GM21619 (cell line): ENCODE measurements around the gene OSCAR.

Experiments used
- ATAC-seq: cut with Tn5 transposase; IDR thresholded peaks from one replicate; pipeline ENCODE4 v1.9.1; 2021; ENCODE audit not compliant: unreplicated experiment

OSCAR gene

DNA sequence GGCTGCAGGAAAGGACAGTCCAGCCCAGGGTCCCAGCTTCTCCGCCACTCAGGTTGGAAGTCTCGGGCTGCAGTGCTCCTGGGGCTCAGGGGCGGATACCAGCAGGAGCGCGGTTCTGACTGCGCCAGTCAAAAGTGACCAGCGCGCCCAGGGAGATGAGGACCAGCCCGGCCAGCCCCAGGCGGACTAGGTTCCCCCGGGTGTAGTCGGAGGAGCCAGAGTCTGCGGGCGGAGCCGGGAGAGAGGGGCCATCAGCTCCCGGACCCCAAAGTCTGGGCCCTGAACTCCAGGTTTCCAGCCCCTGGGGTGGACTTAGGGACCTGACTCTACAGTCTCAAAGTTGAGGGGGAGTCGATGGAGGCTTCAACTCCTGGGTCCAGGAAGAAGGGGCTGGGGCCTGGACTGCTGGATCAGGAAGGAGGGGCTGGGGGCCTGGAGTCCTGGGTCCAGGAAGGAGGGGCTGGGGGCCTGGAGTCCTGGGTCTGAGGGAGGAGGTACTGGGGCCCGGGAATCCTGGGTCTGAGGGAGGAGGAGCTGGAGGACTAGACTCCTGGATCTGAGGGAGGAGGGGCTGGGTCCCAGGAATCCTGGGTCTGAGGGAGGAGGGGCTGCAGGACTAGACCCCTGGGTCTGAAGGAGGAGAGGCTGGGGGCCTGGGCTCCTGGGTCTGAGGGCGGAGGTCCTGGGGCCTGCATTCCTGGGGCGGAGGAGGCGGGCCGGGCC lies 5.3 kb downstream of the OSCAR start:
- ATAC-seq: no peak

DNA sequence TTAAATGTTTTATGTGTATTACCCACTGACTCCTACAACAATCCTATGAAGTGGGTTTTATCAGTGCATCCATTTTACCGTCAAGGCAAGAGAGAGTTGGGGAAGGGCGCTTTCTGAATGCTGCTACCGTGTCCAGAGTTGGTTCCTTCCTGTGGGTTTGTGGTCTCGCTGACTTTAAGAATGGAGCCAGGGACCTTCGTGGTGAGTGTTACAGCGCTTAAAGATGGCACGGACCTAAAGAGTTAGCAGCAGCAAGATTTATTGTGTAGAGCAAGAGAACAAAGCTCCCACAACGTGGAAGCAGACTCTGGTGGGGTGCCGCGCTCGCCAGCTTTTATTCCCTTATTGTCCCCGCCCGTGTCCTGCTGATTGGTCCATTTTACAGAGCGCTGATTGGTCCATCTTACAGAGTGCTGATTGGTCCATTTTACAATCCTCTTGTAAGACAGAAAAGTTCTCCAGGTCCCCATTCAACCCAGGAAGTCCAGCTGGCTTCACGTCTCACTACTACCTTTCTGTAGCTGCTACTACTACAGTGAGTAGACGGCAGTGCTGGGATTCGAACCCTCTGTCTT lies 6.1 kb downstream of the OSCAR start:
- no peak for ATAC-seq

DNA sequence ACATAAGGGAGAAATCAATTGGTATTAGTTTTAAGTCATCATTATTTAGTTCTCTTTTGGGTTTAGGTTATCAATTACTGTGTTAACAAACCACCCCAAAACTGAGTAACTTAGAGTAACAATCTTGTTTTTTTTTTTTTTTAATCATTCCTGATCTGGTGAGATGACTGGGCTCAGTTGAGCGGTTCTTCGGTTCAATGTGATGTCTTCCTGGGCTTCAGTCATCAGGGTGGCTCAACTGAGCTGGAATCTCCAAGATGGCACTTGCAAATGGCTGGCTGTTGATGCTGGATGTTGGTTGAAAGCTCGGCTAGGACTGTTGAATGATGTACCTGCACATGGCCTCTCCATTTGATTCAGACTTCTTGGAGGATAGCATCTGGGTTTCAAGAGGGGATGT lies 16.2 kb downstream of the OSCAR start:
- ATAC-seq: no peak

DNA sequence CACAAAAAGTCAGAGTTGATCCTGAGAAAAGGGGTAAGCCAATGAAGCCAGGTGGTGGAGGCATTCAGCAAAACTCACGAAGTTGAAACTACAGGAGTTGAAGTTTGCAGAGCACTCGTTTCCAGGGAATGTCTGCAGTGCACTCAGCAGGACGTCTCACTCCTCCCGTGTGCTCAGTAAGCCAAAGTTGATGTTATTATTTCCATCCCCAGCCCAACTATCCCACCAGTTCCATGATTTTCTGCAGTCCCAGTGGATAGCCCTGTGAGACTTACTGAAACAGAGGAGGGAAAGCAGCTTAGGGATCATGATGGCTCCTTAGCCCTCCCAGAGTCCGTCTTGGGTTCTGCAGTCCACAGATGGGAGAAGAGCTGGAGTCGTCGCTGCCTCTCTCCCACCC lies 19.6 kb downstream of the OSCAR start, which contains the start of gene TARM1:
TARM1 (minus strand) TSS at position 334 of the 400 bp plus-strand sequence; CDS start at position 309, 25 bp downstream.
- no peak for ATAC-seq

DNA sequence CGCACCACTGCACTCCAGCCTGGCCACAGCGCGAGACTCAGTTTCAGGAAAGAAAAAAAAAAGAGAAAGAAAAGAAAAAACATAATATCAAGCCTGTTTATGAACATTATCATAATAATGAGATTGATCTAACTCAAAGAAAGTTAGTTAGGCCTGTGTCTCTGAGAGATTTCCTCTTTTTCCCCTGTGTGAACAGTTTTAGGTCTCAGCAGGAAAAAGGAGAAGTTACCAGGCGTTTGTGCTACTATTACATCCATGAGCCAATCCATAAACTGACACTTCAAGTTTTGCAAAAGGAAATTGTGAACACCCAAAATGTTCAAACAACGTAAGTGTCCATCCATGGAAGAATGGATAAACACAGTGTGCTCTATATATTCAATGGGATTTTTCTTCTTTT lies 23.3 kb downstream of the OSCAR start:
- no peak for ATAC-seq

DNA sequence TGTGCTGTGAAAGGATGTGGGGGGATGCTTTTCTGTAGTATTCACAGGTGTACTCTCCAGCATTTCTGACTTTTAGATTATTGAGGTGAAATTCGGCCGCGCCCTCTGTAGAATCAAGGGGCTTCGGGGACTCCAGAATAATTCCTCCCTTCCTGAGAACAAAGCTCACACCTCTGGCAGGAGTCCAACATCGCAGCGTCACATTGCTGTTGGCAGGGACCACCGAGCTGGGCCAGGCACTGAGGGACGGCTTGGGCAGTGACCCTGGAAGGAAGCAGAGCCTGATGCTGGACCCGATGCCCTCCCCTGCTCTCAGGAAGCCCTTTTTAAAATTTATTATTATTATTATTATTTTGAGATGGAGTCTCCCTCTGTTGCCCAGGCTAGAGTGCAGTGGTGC lies 25.8 kb downstream of the OSCAR start:
- no peak for ATAC-seq

DNA sequence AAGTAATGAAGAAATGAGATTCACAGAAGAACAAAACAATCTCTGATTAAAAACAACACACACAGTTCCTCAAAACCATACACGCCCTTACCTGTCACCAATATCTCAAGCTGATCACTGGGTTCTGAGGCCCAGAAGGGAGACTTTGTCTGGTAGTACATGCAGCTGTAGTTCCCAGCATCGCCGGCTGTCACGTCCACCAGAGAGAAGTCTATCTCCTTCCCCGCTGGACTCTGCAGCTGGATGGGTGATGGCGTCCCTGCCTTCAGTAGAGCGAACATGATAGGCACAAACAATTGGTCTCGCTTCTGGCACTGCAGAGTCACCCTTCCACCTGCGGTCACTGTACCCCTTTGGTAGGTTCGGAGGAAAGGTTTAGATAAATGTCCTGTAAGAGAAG lies 26.8 kb downstream of the OSCAR start:
- no peak for ATAC-seq

DNA sequence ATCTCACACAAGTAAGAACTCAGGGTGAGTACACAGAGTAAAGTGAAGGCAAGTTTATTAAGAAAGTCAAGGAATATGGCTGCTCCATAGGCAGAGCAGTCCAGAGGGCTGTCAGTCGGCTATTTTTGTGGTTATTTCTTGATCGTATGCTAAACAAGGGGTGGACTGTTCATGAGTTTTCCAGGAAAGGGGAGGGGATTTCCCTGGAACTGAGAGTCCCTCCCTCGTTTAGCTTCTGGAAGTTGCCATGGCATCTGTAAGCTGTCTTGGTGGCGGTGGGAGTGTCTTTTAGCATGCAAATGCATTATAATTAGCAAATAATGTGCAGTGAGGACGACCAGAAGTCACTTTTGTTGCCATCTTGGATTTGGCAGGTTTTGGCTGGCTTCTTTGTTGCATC lies 31.1 kb downstream of the OSCAR start:
- no peak for ATAC-seq

DNA sequence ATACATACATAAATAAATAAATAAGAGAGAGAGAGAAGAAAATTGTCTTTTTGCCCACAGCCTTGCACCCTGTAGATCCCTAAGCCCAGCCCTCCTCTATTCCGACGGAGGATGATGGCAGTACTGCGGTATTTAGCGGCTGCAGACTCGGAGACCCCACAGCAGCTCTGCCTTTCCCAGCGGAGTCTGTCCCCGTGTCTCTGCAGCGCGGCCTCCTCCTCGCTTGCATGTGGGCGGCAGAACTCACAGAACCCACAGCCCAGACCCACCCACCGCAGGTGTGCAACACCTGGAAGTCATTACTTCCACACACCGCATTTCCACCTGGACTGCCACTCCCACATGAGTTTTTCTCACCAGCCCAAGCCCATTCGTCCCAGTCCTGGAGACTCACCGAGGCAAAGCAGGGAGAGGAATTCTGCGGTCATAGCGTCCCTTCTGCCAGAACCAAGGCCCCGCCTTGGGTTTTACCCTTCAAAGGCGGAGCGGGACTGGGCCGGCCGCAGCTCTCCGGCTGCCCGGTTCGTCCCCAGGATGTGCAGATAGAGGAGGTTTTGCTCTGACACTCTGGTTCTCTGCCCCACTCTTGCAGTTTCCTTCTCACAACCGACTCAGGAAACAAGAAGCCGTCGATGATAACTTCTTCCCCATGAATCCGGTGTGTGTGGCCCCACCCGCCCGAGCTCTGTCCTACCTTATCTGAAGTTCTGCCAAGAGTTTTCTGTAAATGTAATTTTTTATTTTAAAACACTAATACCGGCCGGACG lies 37.1 kb downstream of the OSCAR start, which contains the start of gene VSTM1:
VSTM1 (minus strand) TSS at position 548 of the 767 bp plus-strand sequence; CDS start at position 428, 120 bp downstream.
- no peak for ATAC-seq

DNA sequence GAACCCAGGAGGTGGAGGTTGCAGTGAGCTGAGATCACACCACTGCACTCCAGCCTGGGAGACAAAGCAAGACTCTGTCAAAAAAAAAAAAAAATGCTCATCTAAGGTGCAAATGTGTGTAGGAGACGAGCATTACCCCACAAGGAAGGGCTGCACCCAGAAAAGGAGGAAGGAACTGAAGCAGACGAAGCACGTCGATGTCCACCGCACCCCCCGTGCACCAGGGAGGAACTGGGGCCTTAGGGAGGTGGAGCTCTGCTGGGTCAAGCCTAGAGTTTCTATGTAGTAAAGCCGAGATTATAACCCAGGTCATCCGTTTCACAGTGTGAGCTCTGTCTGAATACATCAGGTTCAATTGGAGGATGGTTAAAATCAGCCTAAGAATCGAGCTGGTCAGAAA lies 38.0 kb downstream of the OSCAR start:
- no peak for ATAC-seq

DNA sequence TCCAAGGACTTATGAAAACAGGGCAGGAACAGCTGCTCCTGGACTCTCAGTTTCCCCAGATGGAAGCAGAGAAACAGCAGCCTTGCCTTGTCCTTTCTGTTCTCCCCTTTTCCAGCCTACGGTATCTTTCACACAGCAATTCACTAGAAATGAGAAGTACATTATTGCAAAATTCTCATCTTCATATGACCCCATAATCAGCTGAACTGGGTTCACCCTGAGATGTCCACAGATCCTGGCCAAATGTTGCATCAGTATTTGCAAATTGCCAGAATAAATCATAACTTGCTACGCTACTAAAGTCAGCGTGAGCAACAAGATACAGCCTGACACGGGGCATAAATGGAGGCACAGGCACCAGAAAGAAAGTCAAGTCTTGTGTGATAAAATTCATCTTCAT lies 53.0 kb downstream of the OSCAR start:
- ATAC-seq: no peak

DNA sequence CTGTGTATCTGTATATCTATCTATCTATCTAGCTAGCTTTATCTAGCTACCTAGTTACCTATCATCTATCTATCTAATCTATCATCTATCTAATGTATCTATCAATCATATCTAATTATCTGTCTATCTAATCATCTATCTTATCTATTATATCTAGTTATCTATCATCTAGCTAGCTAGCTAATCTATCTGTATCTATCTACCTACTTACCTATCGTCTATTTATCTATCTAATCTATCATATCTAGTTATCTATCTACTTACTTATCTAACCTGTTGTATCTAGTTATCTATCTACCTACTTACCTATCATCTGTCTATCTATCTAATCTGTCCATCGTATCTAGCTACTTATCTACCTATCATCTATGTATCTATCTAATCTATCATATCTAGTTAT lies 54.8 kb downstream of the OSCAR start:
- no peak for ATAC-seq
